Trophoblast cell (in vitro differentiated cells and primary cell): Measurements from ENCODE around the gene CD300C.

Experiments
- DNase-seq, 2 donors: peaks; one replicate each; pipeline ENCODE4 v3.0.0-alpha.2; 2016
- H2AFZ ChIP-seq: 2 replicates; pipeline ENCODE4 v1.6.1; 2013; ENCODE audit warnings: low read length, moderate library complexity, mild to moderate bottlenecking; ENCODE audit not compliant: insufficient read depth, poor library complexity
- H2AK5ac ChIP-seq: 2 replicates; pipeline ENCODE4 v1.6.1; 2013; ENCODE audit warnings: mild to moderate bottlenecking, low read length
- H2BK120ac ChIP-seq: 2 replicates; pipeline ENCODE4 v1.6.1; 2013; ENCODE audit warnings: low read length, mild to moderate bottlenecking, moderate library complexity; ENCODE audit not compliant: insufficient read depth, poor library complexity
- H2BK12ac ChIP-seq: 2 replicates; pipeline ENCODE4 v1.6.1; 2013; ENCODE audit warnings: mild to moderate bottlenecking, low read length, moderate library complexity
- H2BK5ac ChIP-seq: 2 replicates; pipeline ENCODE4 v1.6.1; 2013; ENCODE audit warnings: low read length, low read depth, moderate library complexity, mild to moderate bottlenecking; ENCODE audit not compliant: poor library complexity
- H3K14ac ChIP-seq: 2 replicates; pipeline ENCODE4 v1.6.1; 2013; ENCODE audit warnings: mild to moderate bottlenecking, low read length
- H3K18ac ChIP-seq: 2 replicates; pipeline ENCODE4 v1.6.1; 2013; ENCODE audit warnings: mild to moderate bottlenecking, low read length
- H3K23ac ChIP-seq: 2 replicates; pipeline ENCODE4 v1.6.1; 2013; ENCODE audit warnings: low read length
- H3K27ac ChIP-seq: 2 replicates; pipeline ENCODE4 v1.5.1; 2013; ENCODE audit warnings: low read depth, mild to moderate bottlenecking, inconsistent platforms, low read length, moderate library complexity
- H3K27me3 ChIP-seq: 2 replicates; pipeline ENCODE4 v1.6.1; 2013; ENCODE audit warnings: inconsistent platforms, mild to moderate bottlenecking, low read length, moderate library complexity; ENCODE audit not compliant: insufficient read depth
- H3K36me3 ChIP-seq, 2 experiments: 1 replicate in 1 of 2; 2 replicates in 1 of 2; pipeline ENCODE4 v1.6.1; 2013; ENCODE audit warnings: low read length in 2 of 2, mild to moderate bottlenecking in 2 of 2, moderate library complexity in 1 of 2; ENCODE audit not compliant: insufficient read depth in 2 of 2, control insufficient read depth in 1 of 2
- H3K4ac ChIP-seq: 2 replicates; pipeline ENCODE4 v1.6.1; 2013; ENCODE audit warnings: low read depth, mild to moderate bottlenecking, low read length, moderate library complexity
- H3K4me1 ChIP-seq, 2 experiments: 1 replicate in 1 of 2; 2 replicates in 1 of 2; pipeline ENCODE4 v1.6.1; 2013; ENCODE audit warnings: low read length in 2 of 2, mild to moderate bottlenecking in 2 of 2, moderate library complexity in 1 of 2; ENCODE audit not compliant: insufficient read depth in 2 of 2, control insufficient read depth in 1 of 2
- H3K4me2 ChIP-seq: 2 replicates; pipeline ENCODE4 v1.6.1; 2013; ENCODE audit warnings: inconsistent platforms, mild to moderate bottlenecking, low read length, moderate library complexity
- H3K4me3 ChIP-seq: 2 replicates; pipeline ENCODE4 v1.5.1; 2013; ENCODE audit warnings: mild to moderate bottlenecking, low read depth, low read length, inconsistent platforms
- H3K79me1 ChIP-seq: one replicate; pipeline ENCODE4 v1.6.1; 2013; ENCODE audit warnings: low read length
- H3K79me2 ChIP-seq: 2 replicates; pipeline ENCODE4 v1.6.1; 2013; ENCODE audit warnings: low read length, mild to moderate bottlenecking; ENCODE audit not compliant: control insufficient read depth, insufficient read depth, poor library complexity
- H3K9ac ChIP-seq: 2 replicates; pipeline ENCODE4 v1.6.1; 2013; ENCODE audit warnings: mild to moderate bottlenecking, low read length
- H3K9me3 ChIP-seq: 2 replicates; pipeline ENCODE4 v1.6.1; 2013; ENCODE audit warnings: low read depth, mild to moderate bottlenecking, control low read depth, inconsistent platforms, low read length; ENCODE audit not compliant: insufficient read depth
- H4K12ac ChIP-seq: 2 replicates; pipeline ENCODE4 v1.6.1; 2013; ENCODE audit warnings: low read depth, mild to moderate bottlenecking, low read length, moderate library complexity
- H4K8ac ChIP-seq: 2 replicates; pipeline ENCODE4 v1.6.1; 2013; ENCODE audit warnings: low read depth, mild to moderate bottlenecking, low read length, moderate library complexity
- H4K91ac ChIP-seq: one replicate; pipeline ENCODE4 v1.6.1; 2013; ENCODE audit warnings: low read depth, mild to moderate bottlenecking, low read length, moderate library complexity
- WGBS: extraction: QIAGEN DNeasy Blood & Tissue Kit; methylation state at CpG from one replicate; pipeline ENCODE4 v1.1.7; 2013; ENCODE audit warnings: missing lambda C conversion rate; ENCODE audit not compliant: insufficient read length, insufficient coverage; ENCODE audit errors: extremely low coverage; 5-methylcytosine and 5-hydroxymethylcytosine counted together

Gene CD300C

GRCh38 chr17:74527081-74527480 is 18.8 kb downstream of the CD300C start:
- peaks cover 15% of the 10 kb centered on the region for H3K9me3 ChIP-seq
- H4K91ac ChIP-seq, result no peak overlapping the region
- H3K18ac ChIP-seq, result no peak overlapping the region
- H3K36me3 ChIP-seq, result no peaks in the 10 kb centered on the region
- H3K4me3 ChIP-seq, result no peak overlapping the region
- no peak overlapping the region for H2AFZ ChIP-seq
- no peak overlapping the region for H3K14ac ChIP-seq
- no peak overlapping the region for H4K12ac ChIP-seq
- no peak overlapping the region for H3K4me2 ChIP-seq
- H3K9ac ChIP-seq, result no peak overlapping the region
- no peak overlapping the region for H3K27ac ChIP-seq
- H2BK12ac ChIP-seq, result no peak overlapping the region
- WGBS, result no CpG with 5 or more reads among the region's 5 CpGs
- H2BK5ac ChIP-seq, result no peak overlapping the region
- no peak overlapping the region for H2AK5ac ChIP-seq
- H3K4me1 ChIP-seq, result no peaks in the 10 kb centered on the region
- H4K8ac ChIP-seq, result no peak overlapping the region
- H3K23ac ChIP-seq, result no peak overlapping the region
- no peak for DNase-seq
- H3K79me2 ChIP-seq, result no peaks in the 10 kb centered on the region
- no peak overlapping the region for H3K4ac ChIP-seq
- H2BK120ac ChIP-seq, result no peak overlapping the region
- no peaks in the 10 kb centered on the region for H3K79me1 ChIP-seq
- H3K27me3 ChIP-seq, result no peaks in the 10 kb centered on the region

- peaks cover 18% of the 10 kb centered on the region for H3K9me3 ChIP-seq
- H3K18ac ChIP-seq, result no peak overlapping the region
- no peak overlapping the region for H3K14ac ChIP-seq
- no peak overlapping the region for H2BK120ac ChIP-seq
- no peaks in the 10 kb centered on the region for H3K79me1 ChIP-seq
- H3K4ac ChIP-seq, result no peak overlapping the region
- no peak overlapping the region for H4K91ac ChIP-seq
- H3K27me3 ChIP-seq, result no peaks in the 10 kb centered on the region
- no peaks in the 10 kb centered on the region for H3K36me3 ChIP-seq
- H2BK5ac ChIP-seq, result no peak overlapping the region
- no peak overlapping the region for H3K9ac ChIP-seq
- H2AFZ ChIP-seq, result no peak overlapping the region
- no peak overlapping the region for H2BK12ac ChIP-seq
- no peaks in the 10 kb centered on the region for H3K4me1 ChIP-seq
- no peak overlapping the region for H4K8ac ChIP-seq
- no CpG with 5 or more reads among the region's 3 CpGs for WGBS
- no peak overlapping the region for H3K4me2 ChIP-seq
- no peak overlapping the region for H4K12ac ChIP-seq
- no peaks in the 10 kb centered on the region for H3K79me2 ChIP-seq
- H2AK5ac ChIP-seq, result no peak overlapping the region
- no peak overlapping the region for H3K27ac ChIP-seq
- no peak for DNase-seq
- no peak overlapping the region for H3K23ac ChIP-seq
- no peak overlapping the region for H3K4me3 ChIP-seq
These were observed 19.2 kb downstream of the CD300C start for GRCh38 chr17:74526681-74527080.

- no peak overlapping the region for H3K4ac ChIP-seq
- no peak overlapping the region for H3K14ac ChIP-seq
- no peak overlapping the region for H4K91ac ChIP-seq
- WGBS, result no CpG with 5 or more reads among the region's 14 CpGs
- no peak overlapping the region for H4K8ac ChIP-seq
- H3K79me2 ChIP-seq, result no peaks in the 10 kb centered on the region
- H3K4me1 ChIP-seq, result no peaks in the 10 kb centered on the region
- H3K4me2 ChIP-seq, result no peak overlapping the region
- no peak overlapping the region for H2BK5ac ChIP-seq
- H3K36me3 ChIP-seq, result no peaks in the 10 kb centered on the region
- no peak overlapping the region for H4K12ac ChIP-seq
- no peak overlapping the region for H2AK5ac ChIP-seq
- no peak overlapping the region for H3K9ac ChIP-seq
- no peak overlapping the region for H2BK120ac ChIP-seq
- H3K9me3 ChIP-seq, result peaks cover 25% of the 10 kb centered on the region
- H2BK12ac ChIP-seq, result no peak overlapping the region
- no peak overlapping the region for H3K4me3 ChIP-seq
- no peak for DNase-seq
- H3K27ac ChIP-seq, result no peak overlapping the region
- no peaks in the 10 kb centered on the region for H3K27me3 ChIP-seq
- no peaks in the 10 kb centered on the region for H3K79me1 ChIP-seq
- no peak overlapping the region for H3K23ac ChIP-seq
- no peak overlapping the region for H2AFZ ChIP-seq
- no peak overlapping the region for H3K18ac ChIP-seq
These were observed 20.1 kb downstream of the CD300C start for GRCh38 chr17:74525781-74526288.

GRCh38 chr17:74525465-74525725 is 20.5 kb downstream of the CD300C start:
- Histone ChIP-seq H3K14ac (no peak overlapping the region), H2BK12ac (no peak overlapping the region), H2AFZ (no peak overlapping the region), H4K91ac (no peak overlapping the region), H3K4me1 (no peaks in the 10 kb centered on the region), H3K9ac (no peak overlapping the region), H2BK120ac (no peak overlapping the region), H3K18ac (no peak overlapping the region), H3K4ac (no peak overlapping the region), H2BK5ac (no peak overlapping the region), H2AK5ac (no peak overlapping the region), H4K12ac (no peak overlapping the region), H3K9me3 (peaks cover 27% of the 10 kb centered on the region), H3K36me3 (no peaks in the 10 kb centered on the region), H3K27ac (no peak overlapping the region), H4K8ac (no peak overlapping the region), H3K27me3 (no peaks in the 10 kb centered on the region), H3K79me1 (no peaks in the 10 kb centered on the region), H3K23ac (no peak overlapping the region), H3K79me2 (no peaks in the 10 kb centered on the region), H3K4me2 (no peak overlapping the region), H3K4me3 (no peak overlapping the region)
- no peak for DNase-seq
- WGBS, result no CpG with 5 or more reads among the region's 1 CpG
